ENCODE data around the gene PHB1.

DNA sequence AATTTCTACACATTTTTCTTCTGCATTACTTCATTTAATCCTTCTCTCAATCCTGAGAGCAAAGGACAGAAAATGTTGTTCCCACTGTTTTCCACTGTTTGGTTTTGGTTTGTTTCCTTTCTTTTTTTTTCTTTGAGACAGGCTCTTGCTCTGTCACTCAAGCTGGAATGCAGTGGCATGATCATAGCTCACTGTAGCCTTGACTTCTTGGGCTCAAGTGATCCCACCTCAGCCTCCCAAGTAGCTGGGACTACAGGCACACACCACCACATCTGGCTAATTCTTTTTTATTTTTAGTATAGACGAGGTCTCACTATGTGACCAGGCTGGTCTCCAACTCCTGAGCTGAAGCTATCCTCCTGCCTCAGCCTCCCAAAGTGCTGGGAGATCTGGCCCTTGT lies 45.6 kb downstream of the PHB1 start:
- TF ChIP-seq, protein P1, sequence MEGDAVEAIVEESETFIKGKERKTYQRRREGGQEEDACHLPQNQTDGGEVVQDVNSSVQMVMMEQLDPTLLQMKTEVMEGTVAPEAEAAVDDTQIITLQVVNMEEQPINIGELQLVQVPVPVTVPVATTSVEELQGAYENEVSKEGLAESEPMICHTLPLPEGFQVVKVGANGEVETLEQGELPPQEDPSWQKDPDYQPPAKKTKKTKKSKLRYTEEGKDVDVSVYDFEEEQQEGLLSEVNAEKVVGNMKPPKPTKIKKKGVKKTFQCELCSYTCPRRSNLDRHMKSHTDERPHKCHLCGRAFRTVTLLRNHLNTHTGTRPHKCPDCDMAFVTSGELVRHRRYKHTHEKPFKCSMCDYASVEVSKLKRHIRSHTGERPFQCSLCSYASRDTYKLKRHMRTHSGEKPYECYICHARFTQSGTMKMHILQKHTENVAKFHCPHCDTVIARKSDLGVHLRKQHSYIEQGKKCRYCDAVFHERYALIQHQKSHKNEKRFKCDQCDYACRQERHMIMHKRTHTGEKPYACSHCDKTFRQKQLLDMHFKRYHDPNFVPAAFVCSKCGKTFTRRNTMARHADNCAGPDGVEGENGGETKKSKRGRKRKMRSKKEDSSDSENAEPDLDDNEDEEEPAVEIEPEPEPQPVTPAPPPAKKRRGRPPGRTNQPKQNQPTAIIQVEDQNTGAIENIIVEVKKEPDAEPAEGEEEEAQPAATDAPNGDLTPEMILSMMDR (IDR thresholded peaks at IDR 0.05), result no peak
- TF ChIP-seq SMC3 (IDR thresholded peaks at IDR 0.05; ENCODE audit: low read depth, low read length) (no peak), CHD2 (IDR thresholded peaks at IDR 0.05; ENCODE audit: low read length, partially characterized antibody) (no peak), EZH2phosphoT487 (IDR thresholded peaks at IDR 0.05; ENCODE audit: borderline replicate concordance, low read depth) (no peak), EP300 (IDR thresholded peaks at IDR 0.05; ENCODE audit: borderline replicate concordance in 1 of 2, low read depth in 1 of 2, low read length in 1 of 2) (no peak), YY1 (IDR thresholded peaks at IDR 0.05; ENCODE audit: low read depth) (no peak), FOXM1 (IDR thresholded peaks at IDR 0.05; ENCODE audit: low read depth) (no peak), TCF12 (IDR thresholded peaks at IDR 0.05) (no peak), TAF1 (IDR thresholded peaks at IDR 0.05; ENCODE audit: borderline replicate concordance, low read depth, low read length) (no peak), GATA2 (CRISPR knock-in tag; IDR thresholded peaks at IDR 0.05) (no peak), GABPA (IDR thresholded peaks at IDR 0.05; ENCODE audit: low read depth) (no peak), POLR2AphosphoS5 (IDR thresholded peaks at IDR 0.05; ENCODE audit: low read depth, low read length) (no peak)
- TF ChIP-seq, protein P2, sequence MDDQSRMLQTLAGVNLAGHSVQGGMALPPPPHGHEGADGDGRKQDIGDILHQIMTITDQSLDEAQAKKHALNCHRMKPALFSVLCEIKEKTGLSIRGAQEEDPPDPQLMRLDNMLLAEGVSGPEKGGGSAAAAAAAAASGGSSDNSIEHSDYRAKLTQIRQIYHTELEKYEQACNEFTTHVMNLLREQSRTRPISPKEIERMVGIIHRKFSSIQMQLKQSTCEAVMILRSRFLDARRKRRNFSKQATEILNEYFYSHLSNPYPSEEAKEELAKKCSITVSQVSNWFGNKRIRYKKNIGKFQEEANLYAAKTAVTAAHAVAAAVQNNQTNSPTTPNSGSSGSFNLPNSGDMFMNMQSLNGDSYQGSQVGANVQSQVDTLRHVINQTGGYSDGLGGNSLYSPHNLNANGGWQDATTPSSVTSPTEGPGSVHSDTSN (IDR thresholded peaks at IDR 0.05), result no peak
- TF ChIP-seq, protein P3, sequence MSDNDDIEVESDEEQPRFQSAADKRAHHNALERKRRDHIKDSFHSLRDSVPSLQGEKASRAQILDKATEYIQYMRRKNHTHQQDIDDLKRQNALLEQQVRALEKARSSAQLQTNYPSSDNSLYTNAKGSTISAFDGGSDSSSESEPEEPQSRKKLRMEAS (IDR thresholded peaks at IDR 0.05; ENCODE audit: low read depth), result no peak

Measured in SK-N-SH (cell line).